Prostate gland (tissue), 2 donors: ENCODE measurements around the gene CELF6.

Source experiments
- POLR2A ChIP-seq: fragments of 450-650 bp; IDR thresholded peaks from one replicate; pipeline ENCODE4 v1.6.1; 2016; ENCODE audit warnings: antibody characterized with exemption, mild to moderate bottlenecking
- TF ChIP-seq, protein P1 (sequence below), 4 experiments: fragments of 200-600 bp in 2 of 4; fragments of 450-650 bp in 2 of 4; sonication (generic) in 2 of 4; IDR thresholded peaks; 1 replicate in 3 of 4; 2 replicates in 1 of 4; pipeline ENCODE4 v1.5.1; 2016 to 2019; ENCODE audit warnings: antibody characterized with exemption in 4 of 4, mild to moderate bottlenecking in 2 of 4, moderate library complexity in 2 of 4

DNA sequence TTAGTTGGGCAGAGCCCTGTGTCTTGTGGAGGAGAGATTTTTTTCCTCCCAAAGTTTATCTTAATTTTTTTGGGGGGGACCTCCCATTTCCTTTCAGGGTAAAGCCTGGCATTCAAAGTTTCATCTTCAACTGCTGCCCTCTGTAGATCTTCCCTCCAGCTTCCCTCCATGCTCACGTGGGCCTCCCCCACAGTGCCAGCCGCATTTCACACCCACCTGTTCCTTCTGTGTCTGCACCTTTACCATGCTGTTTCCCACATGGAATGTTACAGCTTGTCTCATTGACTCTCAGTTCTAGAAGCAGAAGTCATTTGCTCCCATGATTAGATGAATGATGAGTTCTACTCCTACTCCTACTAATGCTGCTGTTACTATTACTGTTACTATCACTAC, 6.5 kb downstream of the CELF6 start:
- TF ChIP-seq, protein P1, sequence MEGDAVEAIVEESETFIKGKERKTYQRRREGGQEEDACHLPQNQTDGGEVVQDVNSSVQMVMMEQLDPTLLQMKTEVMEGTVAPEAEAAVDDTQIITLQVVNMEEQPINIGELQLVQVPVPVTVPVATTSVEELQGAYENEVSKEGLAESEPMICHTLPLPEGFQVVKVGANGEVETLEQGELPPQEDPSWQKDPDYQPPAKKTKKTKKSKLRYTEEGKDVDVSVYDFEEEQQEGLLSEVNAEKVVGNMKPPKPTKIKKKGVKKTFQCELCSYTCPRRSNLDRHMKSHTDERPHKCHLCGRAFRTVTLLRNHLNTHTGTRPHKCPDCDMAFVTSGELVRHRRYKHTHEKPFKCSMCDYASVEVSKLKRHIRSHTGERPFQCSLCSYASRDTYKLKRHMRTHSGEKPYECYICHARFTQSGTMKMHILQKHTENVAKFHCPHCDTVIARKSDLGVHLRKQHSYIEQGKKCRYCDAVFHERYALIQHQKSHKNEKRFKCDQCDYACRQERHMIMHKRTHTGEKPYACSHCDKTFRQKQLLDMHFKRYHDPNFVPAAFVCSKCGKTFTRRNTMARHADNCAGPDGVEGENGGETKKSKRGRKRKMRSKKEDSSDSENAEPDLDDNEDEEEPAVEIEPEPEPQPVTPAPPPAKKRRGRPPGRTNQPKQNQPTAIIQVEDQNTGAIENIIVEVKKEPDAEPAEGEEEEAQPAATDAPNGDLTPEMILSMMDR (IDR thresholded peaks at IDR 0.05): no peak
- TF ChIP-seq POLR2A: no peak
